ENCODE data around the gene STARD13.
"Not testable (repeated sequence)": the region's sequence is repeated elsewhere in the genome, so short reads cannot be mapped to it uniquely, and the experiment has no call there.

STARD13 gene

DNA sequence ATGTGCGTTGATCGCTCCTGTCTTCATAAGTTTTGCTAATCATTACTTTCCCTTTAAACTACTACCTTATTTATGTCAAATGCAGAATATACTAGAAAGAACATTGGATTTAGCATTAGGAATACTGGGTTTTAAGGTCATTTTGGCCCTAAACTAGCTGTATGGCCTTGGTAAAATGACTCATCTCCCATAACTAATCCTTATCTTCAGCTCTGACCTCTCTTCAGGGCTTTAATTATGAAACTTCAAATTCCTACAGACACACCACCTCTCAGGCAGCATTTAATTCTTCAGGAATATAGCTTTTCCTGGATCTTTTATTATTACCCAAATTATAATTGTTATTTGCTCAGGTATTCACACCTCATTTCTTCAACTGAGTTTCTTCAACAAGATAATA is 121.2 kb downstream of the STARD13 start:
- Mint-ChIP-seq H3K27me3 (peaks cover 25% of the 10 kb centered on the region), H3K4me3 (no peak overlapping the region), H3K9me3 (peaks cover 7% of the 10 kb centered on the region), H3K36me3 (no peaks in the 10 kb centered on the region), H3K4me1 (no peaks in the 10 kb centered on the region), H3K27ac (no peak overlapping the region)
- no peak for ATAC-seq

DNA sequence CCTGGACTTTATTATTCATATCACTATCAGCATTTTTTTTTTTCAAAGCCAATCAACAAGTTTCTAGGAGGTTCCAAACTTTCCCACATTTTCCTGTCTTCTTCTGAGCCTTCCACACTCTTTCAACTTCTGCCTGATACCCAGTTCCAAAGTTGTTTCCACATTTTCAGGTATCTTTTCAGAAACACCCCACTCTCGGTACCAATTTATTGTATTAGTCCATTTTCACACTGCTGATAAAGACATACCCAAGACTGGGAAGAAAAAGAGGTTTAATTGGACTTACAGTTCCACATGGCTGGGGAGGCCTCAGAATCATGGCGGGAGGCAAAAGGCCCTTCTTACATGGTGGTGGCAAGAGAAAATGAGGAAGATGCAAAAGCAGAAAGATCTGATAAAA is 122.8 kb downstream of the STARD13 start:
- H3K4me1 Mint-ChIP-seq, H3K27ac Mint-ChIP-seq, H3K9me3 Mint-ChIP-seq: not testable (repeated sequence)

DNA sequence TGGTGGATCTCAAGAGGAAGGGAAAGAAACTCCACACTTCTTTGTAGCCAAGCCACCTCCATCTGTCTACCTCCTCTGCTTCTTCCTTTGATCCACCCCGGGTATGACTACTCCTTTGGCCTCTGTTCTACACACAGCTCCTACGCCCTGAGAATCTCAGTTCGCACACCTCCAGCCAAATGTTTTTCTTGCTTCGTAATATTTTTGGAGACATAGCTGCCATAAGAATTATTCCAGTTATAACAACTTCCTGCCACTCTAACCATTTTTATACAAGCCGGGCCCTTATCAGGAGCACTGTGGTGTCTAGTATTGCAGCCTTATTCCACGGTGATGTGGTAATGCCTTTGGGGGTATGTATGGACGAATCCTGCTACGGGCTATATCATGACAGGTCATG is 126.7 kb downstream of the STARD13 start:
- H3K4me1 Mint-ChIP-seq: no peaks in the 10 kb centered on the region
- H3K9me3 Mint-ChIP-seq: peaks cover 7% of the 10 kb centered on the region
- no peak for ATAC-seq
- no peak overlapping the region for H3K4me3 Mint-ChIP-seq
- H3K27ac Mint-ChIP-seq: no peak overlapping the region
- H3K27me3 Mint-ChIP-seq: no peaks in the 10 kb centered on the region
- no peaks in the 10 kb centered on the region for H3K36me3 Mint-ChIP-seq

More for the DNA sequence above, 122.8 kb downstream of the STARD13 start:
- H3K27me3 Mint-ChIP-seq: peaks cover 18% of the 10 kb centered on the region
- not testable (repeated sequence) for ATAC-seq, H3K36me3 Mint-ChIP-seq, H3K4me3 Mint-ChIP-seq

DNA sequence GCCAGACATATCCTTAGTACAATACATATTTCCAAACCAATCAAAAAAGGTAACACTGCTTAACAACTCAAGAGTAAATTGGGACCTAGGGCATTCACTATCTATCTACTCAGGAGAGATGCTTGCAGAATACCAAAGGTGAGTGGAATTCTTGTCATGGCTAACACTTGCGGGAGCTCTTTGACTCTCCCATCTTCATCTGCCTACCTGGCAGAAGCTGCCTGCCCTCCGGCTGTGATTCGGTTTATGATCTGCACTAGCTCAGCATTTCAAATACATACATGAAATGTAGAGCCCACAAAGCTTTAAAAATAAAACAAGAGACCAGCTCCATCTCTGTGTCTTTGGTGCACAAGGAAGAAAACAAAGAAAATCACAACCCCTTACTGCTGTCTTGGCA is 127.3 kb downstream of the STARD13 start:
- H3K27me3 Mint-ChIP-seq: no peaks in the 10 kb centered on the region
- H3K4me3 Mint-ChIP-seq: no peak overlapping the region

DNA sequence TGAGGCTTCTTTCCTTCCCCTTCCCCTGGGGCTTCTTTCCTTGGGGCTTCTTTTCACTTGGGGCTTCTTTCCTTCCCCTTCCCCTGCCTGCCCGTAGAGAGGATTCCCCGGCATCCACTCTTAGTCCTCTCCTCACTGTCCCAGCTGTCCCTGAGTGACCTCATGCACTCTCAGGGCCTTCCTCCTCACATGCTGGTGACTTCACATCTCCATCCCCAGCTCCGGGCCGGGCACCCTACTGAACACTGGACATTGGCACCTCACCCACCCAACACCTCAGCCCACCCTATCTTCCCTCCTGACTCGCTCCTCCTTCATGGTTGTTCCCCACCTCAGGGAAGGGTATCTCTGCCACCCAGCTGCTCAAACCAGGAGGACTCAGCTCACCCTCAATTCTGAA is 130.6 kb downstream of the STARD13 start:
- H3K27ac Mint-ChIP-seq: no peak overlapping the region
- no peaks in the 10 kb centered on the region for H3K4me1 Mint-ChIP-seq
- H3K27me3 Mint-ChIP-seq: peaks cover 21% of the 10 kb centered on the region
- H3K36me3 Mint-ChIP-seq: no peaks in the 10 kb centered on the region
- H3K4me3 Mint-ChIP-seq: no peak overlapping the region
- H3K9me3 Mint-ChIP-seq: no peaks in the 10 kb centered on the region
- ATAC-seq: no peak

More for the DNA sequence above, 127.3 kb downstream of the STARD13 start:
- Mint-ChIP-seq H3K4me1 (no peaks in the 10 kb centered on the region), H3K36me3 (no peaks in the 10 kb centered on the region), H3K27ac (no peak overlapping the region), H3K9me3 (peaks cover 7% of the 10 kb centered on the region)
- no peak for ATAC-seq

DNA sequence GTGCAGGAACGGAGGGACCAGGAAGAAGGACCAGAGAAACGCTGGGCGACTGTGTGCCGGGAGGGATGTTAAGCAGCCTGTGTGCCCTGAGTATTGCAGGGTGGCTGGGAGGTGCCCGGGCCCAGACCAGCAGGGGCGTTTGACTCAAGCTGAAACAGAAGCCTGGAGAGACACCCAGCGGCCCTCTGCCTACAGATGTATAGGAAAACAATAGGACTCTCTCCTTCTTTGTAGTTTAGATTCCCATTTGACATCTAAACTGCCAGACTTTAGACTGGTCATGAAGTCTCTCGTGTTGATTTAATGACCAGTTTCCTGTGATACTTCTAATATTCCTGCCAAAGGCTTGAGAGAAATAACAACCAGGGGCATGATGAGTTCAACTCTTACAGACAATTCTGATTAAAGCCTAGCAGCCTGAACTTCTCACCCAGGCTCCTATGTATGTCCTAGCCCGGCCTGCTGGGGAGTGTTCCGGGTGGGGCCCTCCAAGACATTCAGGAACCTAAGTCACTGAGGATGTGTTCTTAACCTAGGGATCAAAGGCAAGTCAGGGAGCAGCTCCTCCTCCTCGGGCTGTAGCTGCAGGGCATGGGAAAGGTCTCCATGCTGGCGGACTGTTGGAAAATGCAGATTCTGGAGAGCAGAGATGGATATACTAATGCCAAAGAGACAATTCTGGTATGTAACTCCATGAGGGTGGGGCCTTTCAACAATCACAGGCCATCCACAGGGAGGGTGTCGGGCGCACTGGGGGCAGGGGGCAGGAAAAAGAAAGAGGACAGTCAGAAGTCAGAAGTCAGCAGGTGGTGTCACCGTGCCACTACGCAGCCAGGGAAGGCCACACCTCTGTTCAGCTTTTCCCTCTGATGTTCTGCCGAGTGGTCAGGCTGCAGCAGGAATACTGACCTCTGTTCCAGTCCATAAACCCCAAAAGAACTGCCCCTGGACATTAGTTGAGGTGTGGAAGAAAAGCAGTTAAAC is 131.8 kb downstream of the STARD13 start:
- no peak for ATAC-seq
- no peak overlapping the region for H3K4me3 Mint-ChIP-seq
- H3K27ac Mint-ChIP-seq: no peak overlapping the region
- H3K4me1 Mint-ChIP-seq: no peaks in the 10 kb centered on the region
- no peaks in the 10 kb centered on the region for H3K9me3 Mint-ChIP-seq
- peaks cover 21% of the 10 kb centered on the region for H3K27me3 Mint-ChIP-seq
- H3K36me3 Mint-ChIP-seq: no peaks in the 10 kb centered on the region

DNA sequence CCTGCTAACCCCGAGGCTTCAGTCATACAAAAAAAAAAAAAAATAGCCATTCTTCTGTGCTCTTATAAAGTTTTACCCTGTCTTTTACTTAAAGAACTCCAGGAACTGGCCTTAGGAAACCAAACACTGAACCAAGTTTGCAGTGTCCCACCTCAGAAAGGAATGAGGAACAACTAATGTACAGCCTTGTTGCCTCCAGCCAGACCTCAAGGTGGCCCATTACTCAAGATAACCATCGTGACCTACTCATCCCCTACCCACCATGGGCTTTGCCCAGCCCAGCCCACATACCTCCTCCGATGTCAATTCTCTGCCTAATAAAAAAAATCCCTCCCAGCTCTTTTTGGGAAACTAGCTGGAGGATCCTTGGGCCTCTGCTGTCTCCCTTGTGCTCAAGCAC is 133.2 kb downstream of the STARD13 start:
- no peaks in the 10 kb centered on the region for H3K36me3 Mint-ChIP-seq
- no peak for ATAC-seq
- no peak overlapping the region for H3K27ac Mint-ChIP-seq
- peaks cover 21% of the 10 kb centered on the region for H3K27me3 Mint-ChIP-seq
- no peaks in the 10 kb centered on the region for H3K4me1 Mint-ChIP-seq
- H3K9me3 Mint-ChIP-seq: peaks cover 3% of the 10 kb centered on the region
- no peak overlapping the region for H3K4me3 Mint-ChIP-seq

DNA sequence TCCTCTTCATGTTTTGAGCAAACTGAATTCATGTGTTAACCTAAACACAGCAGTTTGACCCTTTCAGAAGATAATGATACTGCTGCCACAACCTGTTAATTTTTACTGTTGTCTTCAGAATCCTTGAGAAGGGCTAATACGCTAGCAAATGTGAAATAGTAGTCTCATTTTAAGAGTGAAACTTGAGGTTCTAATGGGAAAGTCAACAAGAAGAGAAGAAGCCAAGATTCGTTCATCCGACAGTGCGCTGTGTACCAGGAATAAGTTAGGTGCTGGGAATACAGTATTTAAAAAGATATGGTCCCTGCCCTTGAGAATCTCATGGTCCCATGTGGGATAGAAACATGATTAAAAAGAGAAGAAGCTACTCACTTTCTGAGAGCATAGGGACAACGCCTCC is 134.9 kb downstream of the STARD13 start:
- no peak overlapping the region for H3K4me3 Mint-ChIP-seq
- H3K9me3 Mint-ChIP-seq: peaks cover 3% of the 10 kb centered on the region
- ATAC-seq: no peak
- H3K27me3 Mint-ChIP-seq: peaks cover 21% of the 10 kb centered on the region
- H3K36me3 Mint-ChIP-seq: no peaks in the 10 kb centered on the region
- H3K4me1 Mint-ChIP-seq: peaks cover 6% of the 10 kb centered on the region
- H3K27ac Mint-ChIP-seq: no peak overlapping the region

DNA sequence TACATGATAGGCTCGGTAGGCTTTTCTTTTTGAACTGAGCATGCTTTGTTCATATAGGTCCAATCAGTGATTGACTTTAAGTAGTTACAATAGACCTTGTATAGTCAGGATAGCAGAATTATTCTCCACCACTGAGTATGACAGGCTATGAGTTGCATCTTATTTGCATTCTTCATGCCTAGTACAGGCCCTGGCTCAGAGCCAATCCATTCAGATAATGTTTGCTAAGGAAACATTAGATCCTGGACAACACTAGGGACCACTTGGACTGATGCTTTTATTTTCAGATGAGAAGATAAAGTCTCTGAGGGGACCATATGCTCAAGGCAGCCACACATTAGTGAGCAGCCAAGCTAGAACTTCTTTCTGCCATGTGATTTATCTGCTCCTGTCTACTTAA is 135.4 kb downstream of the STARD13 start:
- H3K27me3 Mint-ChIP-seq: peaks cover 21% of the 10 kb centered on the region
- H3K4me3 Mint-ChIP-seq: no peak overlapping the region
- H3K4me1 Mint-ChIP-seq: peaks cover 6% of the 10 kb centered on the region
- H3K9me3 Mint-ChIP-seq: peaks cover 3% of the 10 kb centered on the region
- no peak overlapping the region for H3K27ac Mint-ChIP-seq
- H3K36me3 Mint-ChIP-seq: no peaks in the 10 kb centered on the region
- ATAC-seq: no peak

DNA sequence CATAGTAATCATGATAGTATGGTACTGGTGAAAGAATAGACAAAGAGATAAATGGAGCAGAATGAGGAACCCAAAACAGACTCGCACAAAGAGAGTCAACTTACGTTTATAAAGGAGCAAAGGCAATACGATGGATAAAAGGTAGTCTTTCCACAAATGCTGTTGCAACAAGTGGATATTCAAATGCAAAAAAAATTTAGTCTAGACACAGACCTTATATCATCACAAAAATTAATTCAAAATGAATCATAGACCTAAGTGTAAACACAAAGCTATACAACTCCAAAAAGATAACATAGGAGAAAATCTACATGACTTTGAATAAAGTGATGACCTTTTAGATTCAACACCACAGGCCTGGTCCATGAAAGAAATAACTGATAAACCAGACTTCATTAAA is 137.7 kb downstream of the STARD13 start:
- peaks cover 3% of the 10 kb centered on the region for H3K9me3 Mint-ChIP-seq
- peaks cover 6% of the 10 kb centered on the region for H3K4me1 Mint-ChIP-seq
- no peak overlapping the region for H3K27ac Mint-ChIP-seq
- H3K27me3 Mint-ChIP-seq: peaks cover 36% of the 10 kb centered on the region
- no peak overlapping the region for H3K4me3 Mint-ChIP-seq
- no peak for ATAC-seq
- no peaks in the 10 kb centered on the region for H3K36me3 Mint-ChIP-seq

DNA sequence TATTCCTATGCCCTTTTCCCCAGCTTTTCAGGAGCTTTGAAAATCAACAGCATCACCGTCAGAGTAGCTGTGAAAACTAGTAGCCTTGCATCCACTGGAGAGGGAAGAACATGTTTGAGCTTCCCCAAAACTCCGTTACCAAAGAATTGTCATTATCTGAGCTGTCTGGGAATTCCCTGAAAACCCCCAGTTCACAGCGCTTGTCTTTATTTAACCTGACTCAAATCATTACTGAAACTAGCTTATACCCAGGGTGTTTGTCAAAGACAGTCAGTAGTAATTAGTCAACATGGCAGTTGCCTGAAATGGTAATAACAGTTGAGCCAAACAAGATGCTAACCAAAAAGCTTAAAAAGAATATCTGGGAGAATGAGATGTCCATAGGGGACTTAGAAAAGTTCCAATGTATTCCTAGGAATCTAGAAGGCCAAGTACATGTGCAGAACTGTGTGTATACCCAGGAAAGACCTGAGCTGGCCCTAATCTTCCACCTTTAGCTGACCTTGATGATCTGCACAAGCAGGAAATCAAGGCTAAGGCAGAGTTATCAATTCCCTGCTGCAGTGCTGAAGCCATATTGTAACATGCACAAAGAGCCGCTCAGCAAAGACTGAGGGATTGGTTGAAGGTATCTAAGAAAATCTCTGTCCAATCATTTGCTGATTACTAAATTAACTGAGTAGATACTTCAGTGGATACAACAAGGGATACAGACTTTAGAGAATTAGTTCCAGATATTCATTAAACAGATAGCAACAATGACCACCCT is 138.5 kb downstream of the STARD13 start:
- Mint-ChIP-seq H3K4me1 (peaks cover 6% of the 10 kb centered on the region), H3K36me3 (no peaks in the 10 kb centered on the region), H3K27me3 (peaks cover 31% of the 10 kb centered on the region), H3K27ac (peak overlapping the region; percentile 43), H3K4me3 (no peak overlapping the region), H3K9me3 (peaks cover 3% of the 10 kb centered on the region)
- peak; percentile 89 for ATAC-seq

DNA sequence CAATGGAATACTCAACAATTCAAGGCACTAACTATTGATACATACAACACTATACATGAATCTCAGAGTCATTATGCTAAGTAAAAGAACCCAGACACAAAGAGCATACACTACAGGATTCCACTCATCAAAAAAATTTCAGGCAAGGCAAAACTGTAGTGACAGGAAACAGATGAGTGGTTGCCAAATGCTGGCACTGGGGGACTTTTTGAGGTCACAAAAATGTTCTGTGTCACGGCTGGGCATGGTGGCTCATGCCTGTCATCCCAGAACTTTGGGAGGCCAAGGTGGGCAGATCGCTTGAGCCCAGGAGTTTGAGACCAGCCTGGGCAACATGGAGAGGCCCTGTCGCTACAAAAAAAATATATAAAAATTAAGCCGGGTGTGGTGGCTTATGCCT is 139.9 kb downstream of the STARD13 start:
- Mint-ChIP-seq H3K4me3 (no peak overlapping the region), H3K36me3 (no peaks in the 10 kb centered on the region), H3K27me3 (peaks cover 17% of the 10 kb centered on the region), H3K4me1 (peaks cover 6% of the 10 kb centered on the region), H3K27ac (no peak overlapping the region), H3K9me3 (peaks cover 3% of the 10 kb centered on the region)
- ATAC-seq: no peak

DNA sequence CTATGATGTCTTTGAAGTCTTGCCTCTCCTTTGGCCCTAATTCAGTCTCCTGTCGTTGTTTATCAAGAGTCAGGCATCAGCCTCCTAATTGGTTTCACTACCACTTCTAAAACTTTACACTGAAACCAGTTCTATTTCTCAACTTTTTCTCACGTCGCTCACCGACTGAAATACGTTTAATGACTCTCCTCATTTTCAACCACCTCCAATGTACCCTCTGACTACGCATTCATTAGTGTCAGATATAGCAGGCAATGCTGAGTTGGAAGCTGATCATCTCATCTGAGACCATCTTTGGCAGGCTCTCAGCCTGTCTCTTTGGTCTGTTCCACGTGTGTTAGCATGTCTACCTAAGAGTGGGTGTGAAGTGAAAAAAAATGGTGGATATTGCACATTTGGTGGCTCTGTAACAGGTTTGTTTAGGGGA is 141.2 kb downstream of the STARD13 start:
- ATAC-seq: no peak

DNA sequence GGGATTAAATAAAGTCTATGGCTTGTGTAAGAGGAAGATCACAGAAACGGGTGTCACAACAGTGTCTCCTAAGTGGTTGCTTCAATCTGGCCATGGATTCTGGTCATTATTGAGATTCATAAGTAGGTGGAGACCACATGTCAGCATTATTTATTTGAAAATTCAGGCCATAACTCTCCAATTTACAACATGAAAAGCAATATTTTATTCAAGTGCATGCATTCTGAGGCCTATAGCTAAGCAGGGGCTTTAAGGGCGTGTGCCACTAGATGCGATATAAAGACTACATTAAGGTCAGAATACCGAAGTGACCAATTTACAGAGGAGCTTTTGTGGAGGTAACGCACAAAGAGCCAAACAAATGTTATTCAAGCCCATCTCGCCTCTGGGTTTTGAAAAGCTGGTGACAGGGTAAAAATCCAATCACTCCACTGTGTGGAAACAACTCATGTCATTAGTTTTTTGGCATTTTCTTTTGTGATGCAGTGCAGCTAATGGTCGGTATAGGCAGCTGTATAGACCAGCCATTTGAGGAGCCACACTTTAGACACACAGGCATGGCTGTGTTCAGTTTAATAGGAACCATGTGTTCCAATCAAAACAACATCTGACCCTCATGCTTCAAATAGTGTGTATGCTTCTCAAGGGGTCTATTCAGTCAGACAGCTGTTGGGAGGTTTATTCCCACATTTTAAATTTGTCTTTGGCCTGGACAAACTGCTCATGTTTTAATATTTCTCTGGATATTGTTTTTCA is 145.6 kb downstream of the STARD13 start:
- peaks cover 15% of the 10 kb centered on the region for H3K27me3 Mint-ChIP-seq
- no peak overlapping the region for H3K4me3 Mint-ChIP-seq
- no peaks in the 10 kb centered on the region for H3K36me3 Mint-ChIP-seq
- no peak overlapping the region for H3K27ac Mint-ChIP-seq
- ATAC-seq: no peak
- no peaks in the 10 kb centered on the region for H3K4me1 Mint-ChIP-seq
- peaks cover 6% of the 10 kb centered on the region for H3K9me3 Mint-ChIP-seq

More for the DNA sequence above, 141.2 kb downstream of the STARD13 start:
- peaks cover 6% of the 10 kb centered on the region for H3K4me1 Mint-ChIP-seq
- no peak overlapping the region for H3K27ac Mint-ChIP-seq
- H3K9me3 Mint-ChIP-seq: peaks cover 3% of the 10 kb centered on the region
- H3K4me3 Mint-ChIP-seq: no peak overlapping the region
- H3K27me3 Mint-ChIP-seq: peaks cover 15% of the 10 kb centered on the region
- H3K36me3 Mint-ChIP-seq: no peaks in the 10 kb centered on the region

DNA sequence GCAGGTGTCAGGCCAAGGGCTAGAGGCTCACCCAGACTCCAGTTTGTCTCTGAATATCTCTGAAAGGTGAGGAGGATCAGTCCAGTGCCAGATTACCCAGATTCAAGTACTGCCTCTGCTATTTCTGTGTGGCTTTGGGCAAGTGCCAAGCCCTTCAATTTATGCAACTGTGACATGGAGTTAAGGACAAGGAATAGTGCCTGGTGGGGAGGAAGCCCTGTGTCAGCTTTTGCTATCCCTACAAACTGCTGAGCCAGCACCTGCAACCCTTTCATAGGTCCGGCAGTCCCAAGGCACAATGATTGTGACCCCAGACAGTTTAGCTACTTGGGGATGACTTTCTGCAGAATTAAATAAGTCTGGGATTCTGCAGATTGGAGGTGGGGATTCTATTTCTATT is 146.4 kb downstream of the STARD13 start:
- Mint-ChIP-seq H3K4me3 (no peak overlapping the region), H3K9me3 (peaks cover 6% of the 10 kb centered on the region), H3K27me3 (peaks cover 8% of the 10 kb centered on the region), H3K27ac (no peak overlapping the region), H3K36me3 (no peaks in the 10 kb centered on the region), H3K4me1 (no peaks in the 10 kb centered on the region)
- ATAC-seq: no peak
